GM23338 (cell line): Measurements from ENCODE around the gene SLC5A2. TPM values are rescaled to one million over a fixed set of nuclear protein-coding genes. Genes with fewer than 3 reads are reported as not detected.

ENCODE experiments used
- ATAC-seq: fragments of 200-7000 bp; cut with Tn5 transposase; 3 replicates; pipeline ENCODE4 v1.9.1; 2020
- DNase-seq: peaks from one replicate; pipeline ENCODE4 v3.0.0-alpha.2; 2015; ENCODE audit warnings: low spot score
- H2AFZ ChIP-seq: fragments of 200-600 bp; sonication (generic); 2 replicates; pipeline ENCODE4 v1.8.0; 2016; ENCODE audit warnings: antibody characterized with exemption, mild to moderate bottlenecking, moderate library complexity
- H3F3A ChIP-seq: fragments of 200-600 bp; sonication (generic); replicated peaks from 2 replicates; pipeline ENCODE4 v1.8.0; 2017; ENCODE audit warnings: antibody characterized with exemption, mixed run types, low read depth
- H3K27ac ChIP-seq: fragments of 200-600 bp; sonication (generic); 2 replicates; pipeline ENCODE4 v1.6.1; 2016; ENCODE audit warnings: low read depth
- H3K27me3 ChIP-seq: fragments of 200-600 bp; sonication (generic); 2 replicates; pipeline ENCODE4 v1.8.0; 2016; ENCODE audit warnings: mild to moderate bottlenecking, mixed run types, moderate library complexity; ENCODE audit not compliant: insufficient read depth
- H3K36me3 ChIP-seq: fragments of 200-600 bp; sonication (generic); 2 replicates; pipeline ENCODE4 v1.8.0; 2016; ENCODE audit warnings: mild to moderate bottlenecking; ENCODE audit not compliant: insufficient read depth
- H3K4me1 ChIP-seq: fragments of 200-600 bp; sonication (generic); 2 replicates; pipeline ENCODE4 v1.8.0; 2016; ENCODE audit warnings: mild to moderate bottlenecking, moderate library complexity; ENCODE audit not compliant: insufficient read depth
- H3K4me2 ChIP-seq: fragments of 200-600 bp; sonication (generic); 2 replicates; pipeline ENCODE4 v1.7.1; 2017; ENCODE audit warnings: mixed run types
- H3K4me3 ChIP-seq: fragments of 200-600 bp; sonication (generic); 2 replicates; pipeline ENCODE4 v1.6.1; 2016; ENCODE audit warnings: mixed run types
- H3K79me2 ChIP-seq: fragments of 200-600 bp; sonication (generic); replicated peaks from 2 replicates; pipeline ENCODE4 v1.8.0; 2017; ENCODE audit warnings: mild to moderate bottlenecking; ENCODE audit not compliant: insufficient read depth
- H3K9me2 ChIP-seq: fragments of 200-600 bp; sonication (generic); 2 replicates; pipeline ENCODE4 v1.8.0; 2017; ENCODE audit not compliant: insufficient read depth
- H4K20me1 ChIP-seq: fragments of 200-600 bp; sonication (generic); replicated peaks from 2 replicates; pipeline ENCODE4 v1.8.0; 2017; ENCODE audit warnings: mild to moderate bottlenecking; ENCODE audit not compliant: insufficient read depth
- H3K27ac Mint-ChIP-seq: 2 replicates; pipeline ENCODE4 v1.8.0; 2020; ENCODE audit warnings: inconsistent platforms, mild to moderate bottlenecking, moderate library complexity, mixed read lengths
- H3K27me3 Mint-ChIP-seq: 3 replicates; pipeline ENCODE4 v1.8.0; 2022; ENCODE audit warnings: low read depth, mild to moderate bottlenecking, moderate library complexity, mixed read lengths, inconsistent platforms; ENCODE audit not compliant: insufficient read depth, poor library complexity
- H3K36me3 Mint-ChIP-seq: 3 replicates; pipeline ENCODE4 v1.8.0; 2021; ENCODE audit warnings: low read depth, mild to moderate bottlenecking, inconsistent platforms, moderate library complexity, mixed read lengths
- H3K4me1 Mint-ChIP-seq: 3 replicates; pipeline ENCODE4 v1.8.0; 2020; ENCODE audit warnings: mild to moderate bottlenecking, inconsistent platforms, mixed read lengths
- H3K4me3 Mint-ChIP-seq: 3 replicates; pipeline ENCODE4 v1.8.0; 2021; ENCODE audit warnings: moderate library complexity, mild to moderate bottlenecking, inconsistent platforms, mixed read lengths
- H3K9me3 Mint-ChIP-seq: 3 replicates; pipeline ENCODE4 v1.8.0; 2020; ENCODE audit warnings: moderate library complexity, mild to moderate bottlenecking, inconsistent platforms, mixed read lengths
- NANOG ChIP-seq: IDR thresholded peaks from 2 replicates; pipeline ENCODE4 v1.6.1; 2016; ENCODE audit warnings: antibody characterized with exemption, borderline replicate concordance
- STAT1 ChIP-seq: IDR thresholded peaks from one replicate; pipeline ENCODE4 v1.6.1; 2016; ENCODE audit warnings: antibody characterized with exemption; ENCODE audit not compliant: unreplicated experiment
- polyA plus RNA-seq: library from polyadenylated mRNA; unstranded; fragments of >200 nt; fragmentation: Nextera tagmentation; extraction: Ambion mirVana; gene quantifications from 2 replicates; pipeline ENCODE4 v1.2.1, GENCODE V29; 2016
- total RNA-seq: library from RNA; depleted of rRNA; stranded (reverse); fragments of >200 nt; shearing (Covaris generic); gene quantifications from 2 replicates; pipeline ENCODE4 v1.2.3, GENCODE V29; 2014
- TF ChIP-seq, protein P1 (sequence below): fragments of 250-450 bp; sonication (Bioruptor Pico); IDR thresholded peaks from 2 replicates; pipeline ENCODE4 v1.5.0; 2020; ENCODE audit warnings: mild to moderate bottlenecking, moderate library complexity
- TF ChIP-seq, protein P2 (sequence below): IDR thresholded peaks from one replicate; pipeline ENCODE4 v1.6.1; 2018; ENCODE audit warnings: antibody characterized with exemption; ENCODE audit not compliant: unreplicated experiment

SLC5A2 gene
- total and polyA plus RNA-seq, 2 experiments from 2014 or later = 0.76 to 3.6 TPM

DNA sequence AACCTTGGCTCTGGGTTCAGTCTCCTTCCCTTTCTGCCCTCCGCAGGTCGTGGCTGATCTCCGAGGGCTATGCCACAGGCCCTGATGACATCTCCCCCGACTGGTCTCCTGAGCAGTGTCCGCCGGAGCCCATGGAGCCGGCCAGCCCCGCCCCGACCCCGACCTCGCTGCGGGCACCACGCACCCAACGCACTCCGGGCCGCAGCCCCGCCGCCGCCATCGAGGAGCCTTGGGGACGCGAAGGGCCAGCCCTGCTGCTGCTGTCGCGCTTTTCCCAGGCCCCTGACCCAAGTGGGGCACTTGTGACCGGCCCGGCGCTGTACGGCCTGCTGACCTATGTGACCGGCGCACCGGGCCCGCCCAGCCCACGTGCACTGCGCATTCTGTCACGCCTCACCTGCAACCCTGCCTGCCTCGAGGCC lies 18.6 kb upstream of the SLC5A2 start (continued):
- TF ChIP-seq, protein P1, sequence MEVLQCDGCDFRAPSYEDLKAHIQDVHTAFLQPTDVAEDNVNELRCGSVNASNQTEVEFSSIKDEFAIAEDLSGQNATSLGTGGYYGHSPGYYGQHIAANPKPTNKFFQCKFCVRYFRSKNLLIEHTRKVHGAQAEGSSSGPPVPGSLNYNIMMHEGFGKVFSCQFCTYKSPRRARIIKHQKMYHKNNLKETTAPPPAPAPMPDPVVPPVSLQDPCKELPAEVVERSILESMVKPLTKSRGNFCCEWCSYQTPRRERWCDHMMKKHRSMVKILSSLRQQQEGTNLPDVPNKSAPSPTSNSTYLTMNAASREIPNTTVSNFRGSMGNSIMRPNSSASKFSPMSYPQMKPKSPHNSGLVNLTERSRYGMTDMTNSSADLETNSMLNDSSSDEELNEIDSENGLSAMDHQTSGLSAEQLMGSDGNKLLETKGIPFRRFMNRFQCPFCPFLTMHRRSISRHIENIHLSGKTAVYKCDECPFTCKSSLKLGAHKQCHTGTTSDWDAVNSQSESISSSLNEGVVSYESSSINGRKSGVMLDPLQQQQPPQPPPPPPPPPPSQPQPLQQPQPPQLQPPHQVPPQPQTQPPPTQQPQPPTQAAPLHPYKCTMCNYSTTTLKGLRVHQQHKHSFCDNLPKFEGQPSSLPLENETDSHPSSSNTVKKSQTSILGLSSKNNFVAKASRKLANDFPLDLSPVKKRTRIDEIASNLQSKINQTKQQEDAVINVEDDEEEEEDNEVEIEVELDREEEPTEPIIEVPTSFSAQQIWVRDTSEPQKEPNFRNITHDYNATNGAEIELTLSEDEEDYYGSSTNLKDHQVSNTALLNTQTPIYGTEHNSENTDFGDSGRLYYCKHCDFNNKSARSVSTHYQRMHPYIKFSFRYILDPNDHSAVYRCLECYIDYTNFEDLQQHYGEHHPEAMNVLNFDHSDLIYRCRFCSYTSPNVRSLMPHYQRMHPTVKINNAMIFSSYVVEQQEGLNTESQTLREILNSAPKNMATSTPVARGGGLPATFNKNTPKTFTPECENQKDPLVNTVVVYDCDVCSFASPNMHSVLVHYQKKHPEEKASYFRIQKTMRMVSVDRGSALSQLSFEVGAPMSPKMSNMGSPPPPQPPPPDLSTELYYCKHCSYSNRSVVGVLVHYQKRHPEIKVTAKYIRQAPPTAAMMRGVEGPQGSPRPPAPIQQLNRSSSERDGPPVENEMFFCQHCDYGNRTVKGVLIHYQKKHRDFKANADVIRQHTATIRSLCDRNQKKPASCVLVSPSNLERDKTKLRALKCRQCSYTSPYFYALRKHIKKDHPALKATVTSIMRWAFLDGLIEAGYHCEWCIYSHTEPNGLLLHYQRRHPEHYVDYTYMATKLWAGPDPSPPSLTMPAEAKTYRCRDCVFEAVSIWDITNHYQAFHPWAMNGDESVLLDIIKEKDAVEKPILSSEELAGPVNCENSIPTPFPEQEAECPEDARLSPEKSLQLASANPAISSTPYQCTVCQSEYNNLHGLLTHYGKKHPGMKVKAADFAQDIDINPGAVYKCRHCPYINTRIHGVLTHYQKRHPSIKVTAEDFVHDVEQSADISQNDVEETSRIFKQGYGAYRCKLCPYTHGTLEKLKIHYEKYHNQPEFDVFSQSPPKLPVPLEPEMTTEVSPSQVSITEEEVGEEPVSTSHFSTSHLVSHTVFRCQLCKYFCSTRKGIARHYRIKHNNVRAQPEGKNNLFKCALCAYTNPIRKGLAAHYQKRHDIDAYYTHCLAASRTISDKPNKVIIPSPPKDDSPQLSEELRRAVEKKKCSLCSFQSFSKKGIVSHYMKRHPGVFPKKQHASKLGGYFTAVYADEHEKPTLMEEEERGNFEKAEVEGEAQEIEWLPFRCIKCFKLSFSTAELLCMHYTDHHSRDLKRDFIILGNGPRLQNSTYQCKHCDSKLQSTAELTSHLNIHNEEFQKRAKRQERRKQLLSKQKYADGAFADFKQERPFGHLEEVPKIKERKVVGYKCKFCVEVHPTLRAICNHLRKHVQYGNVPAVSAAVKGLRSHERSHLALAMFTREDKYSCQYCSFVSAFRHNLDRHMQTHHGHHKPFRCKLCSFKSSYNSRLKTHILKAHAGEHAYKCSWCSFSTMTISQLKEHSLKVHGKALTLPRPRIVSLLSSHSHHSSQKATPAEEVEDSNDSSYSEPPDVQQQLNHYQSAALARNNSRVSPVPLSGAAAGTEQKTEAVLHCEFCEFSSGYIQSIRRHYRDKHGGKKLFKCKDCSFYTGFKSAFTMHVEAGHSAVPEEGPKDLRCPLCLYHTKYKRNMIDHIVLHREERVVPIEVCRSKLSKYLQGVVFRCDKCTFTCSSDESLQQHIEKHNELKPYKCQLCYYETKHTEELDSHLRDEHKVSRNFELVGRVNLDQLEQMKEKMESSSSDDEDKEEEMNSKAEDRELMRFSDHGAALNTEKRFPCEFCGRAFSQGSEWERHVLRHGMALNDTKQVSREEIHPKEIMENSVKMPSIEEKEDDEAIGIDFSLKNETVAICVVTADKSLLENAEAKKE (CRISPR knock-in tag) = no peak
- no peak for TF ChIP-seq NANOG
- no peak for TF ChIP-seq STAT1

DNA sequence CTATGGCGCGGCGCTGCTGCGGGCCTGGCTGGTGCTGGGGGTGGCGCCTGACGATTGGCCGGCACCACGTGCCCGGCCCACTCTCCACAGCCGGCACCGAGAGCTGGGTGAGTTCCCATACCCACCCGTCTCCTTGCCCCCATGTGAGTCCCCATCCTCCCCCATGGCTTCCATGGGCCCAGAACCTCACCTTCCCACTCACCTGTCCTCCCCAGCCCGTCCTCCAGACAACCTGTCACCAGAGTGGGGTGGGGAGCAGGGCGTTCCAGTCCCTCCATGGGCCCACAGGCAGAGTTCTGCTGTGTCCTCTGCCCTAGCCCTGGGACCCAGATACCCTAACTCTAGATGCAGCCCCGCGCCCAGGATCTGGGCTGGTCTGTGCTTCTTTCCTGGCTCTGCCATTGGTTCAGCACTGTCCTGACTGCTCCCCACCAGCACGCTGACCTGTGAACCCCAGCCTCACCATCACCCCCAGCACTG lies 18.1 kb upstream of the SLC5A2 start:
- Mint-ChIP-seq H3K9me3 (no peaks in the 10 kb centered on the region; the same call in 2 of the 3 replicates), H3K27me3 (peaks cover 2% of the 10 kb centered on the region), H3K4me3 (no peak overlapping the region), H3K27ac (no peak overlapping the region), H3K36me3 (peaks cover 29% of the 10 kb centered on the region), H3K4me1 (peaks cover 3% of the 10 kb centered on the region)
- no peaks in the 10 kb centered on the region for H3K79me2 ChIP-seq
- H3K4me1 ChIP-seq = no peaks in the 10 kb centered on the region
- no peaks in the 10 kb centered on the region; the same call in 1 of the 2 replicates for H3K36me3 ChIP-seq
- ATAC-seq (no peak), DNase-seq (no peak)
- no peak overlapping the region for H3K4me3 ChIP-seq
- no peaks in the 10 kb centered on the region for H3K9me2 ChIP-seq
- no peak overlapping the region for H3K4me2 ChIP-seq
- H2AFZ ChIP-seq = no peak overlapping the region
- peaks cover 4% of the 10 kb centered on the region; the same call in 1 of the 2 replicates for H3F3A ChIP-seq
- H3K27ac ChIP-seq = no peak overlapping the region
- no peaks in the 10 kb centered on the region for H3K27me3 ChIP-seq
- TF ChIP-seq, protein P2, sequence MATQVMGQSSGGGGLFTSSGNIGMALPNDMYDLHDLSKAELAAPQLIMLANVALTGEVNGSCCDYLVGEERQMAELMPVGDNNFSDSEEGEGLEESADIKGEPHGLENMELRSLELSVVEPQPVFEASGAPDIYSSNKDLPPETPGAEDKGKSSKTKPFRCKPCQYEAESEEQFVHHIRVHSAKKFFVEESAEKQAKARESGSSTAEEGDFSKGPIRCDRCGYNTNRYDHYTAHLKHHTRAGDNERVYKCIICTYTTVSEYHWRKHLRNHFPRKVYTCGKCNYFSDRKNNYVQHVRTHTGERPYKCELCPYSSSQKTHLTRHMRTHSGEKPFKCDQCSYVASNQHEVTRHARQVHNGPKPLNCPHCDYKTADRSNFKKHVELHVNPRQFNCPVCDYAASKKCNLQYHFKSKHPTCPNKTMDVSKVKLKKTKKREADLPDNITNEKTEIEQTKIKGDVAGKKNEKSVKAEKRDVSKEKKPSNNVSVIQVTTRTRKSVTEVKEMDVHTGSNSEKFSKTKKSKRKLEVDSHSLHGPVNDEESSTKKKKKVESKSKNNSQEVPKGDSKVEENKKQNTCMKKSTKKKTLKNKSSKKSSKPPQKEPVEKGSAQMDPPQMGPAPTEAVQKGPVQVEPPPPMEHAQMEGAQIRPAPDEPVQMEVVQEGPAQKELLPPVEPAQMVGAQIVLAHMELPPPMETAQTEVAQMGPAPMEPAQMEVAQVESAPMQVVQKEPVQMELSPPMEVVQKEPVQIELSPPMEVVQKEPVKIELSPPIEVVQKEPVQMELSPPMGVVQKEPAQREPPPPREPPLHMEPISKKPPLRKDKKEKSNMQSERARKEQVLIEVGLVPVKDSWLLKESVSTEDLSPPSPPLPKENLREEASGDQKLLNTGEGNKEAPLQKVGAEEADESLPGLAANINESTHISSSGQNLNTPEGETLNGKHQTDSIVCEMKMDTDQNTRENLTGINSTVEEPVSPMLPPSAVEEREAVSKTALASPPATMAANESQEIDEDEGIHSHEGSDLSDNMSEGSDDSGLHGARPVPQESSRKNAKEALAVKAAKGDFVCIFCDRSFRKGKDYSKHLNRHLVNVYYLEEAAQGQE = no peak
- TF ChIP-seq, protein P1 (CRISPR knock-in tag) = no peak
- no peaks in the 10 kb centered on the region; the same call in 1 of the 2 replicates for H4K20me1 ChIP-seq
